Stomach (tissue), 9 donors: ENCODE data around the gene NFS1. TPM values are rescaled to one million over a fixed set of nuclear protein-coding genes. Genes with fewer than 3 reads are reported as not detected.
"Not testable (repeated sequence)": the region's sequence is repeated elsewhere in the genome, so short reads cannot be mapped to it uniquely, and the experiment has no call there.

Experiments
- DNase-seq, 2 donors: peaks; one replicate each; pipeline versions ENCODE4 v3.0.0 to v3.0.0-alpha.2; 2013 to 2019
- H3K27ac ChIP-seq, 5 donors: fragments of 200-600 bp in 4 of 5; sonication (generic) in 4 of 5; one replicate each; pipeline ENCODE4 v1.5.1; 2013 to 2019; ENCODE audit warnings: mild to moderate bottlenecking in 1 of 5, moderate library complexity in 1 of 5
- H3K27me3 ChIP-seq, 3 donors: fragments of 200-600 bp; sonication (generic); one replicate each; pipeline ENCODE4 v1.5.1; 2017 to 2019; ENCODE audit warnings: mixed run types in 1 of 3
- H3K36me3 ChIP-seq, 4 donors: fragments of 200-600 bp; sonication (generic); 1 replicate in 3 of 4; 2 replicates in 1 of 4; pipeline ENCODE4 v1.5.1; 2016 to 2019
- H3K4me1 ChIP-seq, 4 donors: fragments of 200-600 bp; sonication (generic); one replicate each; pipeline ENCODE4 v1.5.1; 2016 to 2019
- H3K4me3 ChIP-seq, 4 donors: fragments of 200-600 bp; sonication (generic) in 3 of 4; one replicate each; pipeline ENCODE4 v1.5.1; 2016 to 2019; ENCODE audit warnings: mild to moderate bottlenecking in 1 of 4
- H3K9me3 ChIP-seq, 4 donors: fragments of 200-600 bp; sonication (generic); one replicate each; pipeline ENCODE4 v1.5.1; 2016 to 2019
- CTCF ChIP-seq, 7 experiments: fragments of 450-650 bp in 4 of 7; fragments of 200-600 bp in 3 of 7; sonication (generic) in 3 of 7; IDR thresholded peaks; one replicate each; pipeline ENCODE4 v1.5.1; 2016 to 2019; ENCODE audit warnings: antibody characterized with exemption in 7 of 7, control low read depth in 2 of 7, mild to moderate bottlenecking in 1 of 7
- EP300 ChIP-seq: sonication (generic); formaldehyde crosslinking; IDR thresholded peaks from one replicate; pipeline ENCODE4 v1.6.1; 2017; ENCODE audit warnings: antibody characterized with exemption
- POLR2A ChIP-seq, 4 donors: fragments of 450-650 bp; IDR thresholded peaks; one replicate each; pipeline ENCODE4 v1.6.1; 2016; ENCODE audit warnings: antibody characterized with exemption in 4 of 4, control low read depth in 2 of 4, mild to moderate bottlenecking in 1 of 4, moderate library complexity in 1 of 4
- POLR2AphosphoS5 ChIP-seq, 3 donors: sonication (generic); formaldehyde crosslinking; IDR thresholded peaks; one replicate each; pipeline ENCODE4 v1.6.1; 2016; ENCODE audit warnings: antibody characterized with exemption in 3 of 3
- WGBS, 5 donors: extraction: QIAGEN DNeasy Blood & Tissue Kit in 3 of 5; methylation state at CpG; one replicate each; pipeline versions ENCODE4 v1.1.5 to v1.1.7; 2013 to 2018; 5-methylcytosine and 5-hydroxymethylcytosine counted together
- intact Hi-C: fragments of 100-400 bp; cut with DNase I; formaldehyde crosslinking; loops from one replicate; pipeline ENCODE4 v1.15.1; 2023; ENCODE audit warnings: low total_unique reads
- polyA plus RNA-seq, 3 donors: library from polyadenylated mRNA; stranded (reverse); fragments of 200-250 nt; gene quantifications; one replicate each; pipeline ENCODE4 v1.2.3, GENCODE V29; 2013
- total RNA-seq, 5 donors: library from RNA; depleted of rRNA; stranded (reverse); fragments of >200 nt; gene quantifications; one replicate each; pipeline versions ENCODE4 v1.1.0 to v1.2.3, GENCODE V29; 2014 to 2016
- donor health status: healthy with polysubstance abuse.
- donor health status: Bipolar disorder and iron deficiency.
- donor health status: healthy.

Gene NFS1
- total and polyA plus RNA-seq, 8 donors = 0.58 to 54.2 (median 24.7) TPM

- no peak for DNase-seq
- intact Hi-C loops = no loop called here
- peaks cover 10 to 89% (median 37%) of the 10 kb centered on the region in 4 donors for H3K4me1 ChIP-seq
- H3K27ac ChIP-seq = no peak overlapping the region
- H3K36me3 ChIP-seq = peaks cover 98 to 100% (median 100%) of the 10 kb centered on the region in 4 donors
- H3K9me3 ChIP-seq = no peaks in the 10 kb centered on the region
- no peaks in the 10 kb centered on the region for H3K27me3 ChIP-seq
- WGBS, 5 donors = 74 to 83% (median 76%) methylated on average over 13 of the region's 13 CpGs
- TF ChIP-seq POLR2AphosphoS5 (IDR thresholded peaks at IDR 0.05) (no peak), EP300 (no peak), POLR2A (IDR thresholded peaks at IDR 0.05) (no peak), CTCF (IDR thresholded peaks at IDR 0.05) (no peak)
- no peak overlapping the region for H3K4me3 ChIP-seq
Measured at GRCh38 chr20:35724321-35725230, 25.4 kb upstream of the NFS1 start.

GRCh38 chr20:35723652-35724320 is 24.6 kb upstream of the NFS1 start:
- H3K27ac ChIP-seq, DNase-seq, H3K4me3 ChIP-seq, H3K9me3 ChIP-seq, H3K27me3 ChIP-seq, intact Hi-C loops: not testable (repeated sequence)
- Histone ChIP-seq H3K4me1 (peaks cover 12 to 89% (median 38%) of the 10 kb centered on the region in 4 donors), H3K36me3 (peaks cover 98 to 100% (median 100%) of the 10 kb centered on the region in 4 donors)
- WGBS, 5 donors = 91 to 93% (median 92%) methylated on average over 12 of the region's 12 CpGs

- H3K9me3 ChIP-seq, H3K27me3 ChIP-seq, H3K27ac ChIP-seq, DNase-seq, H3K4me3 ChIP-seq, intact Hi-C loops: not testable (repeated sequence)
- Histone ChIP-seq H3K4me1 (peaks cover 12 to 90% (median 36%) of the 10 kb centered on the region in 4 donors), H3K36me3 (peaks cover 98 to 100% (median 100%) of the 10 kb centered on the region in 4 donors)
- 77 to 93% (median 91%) methylated on average over 4 of the region's 4 CpGs for WGBS, 5 donors
Measured at GRCh38 chr20:35723275-35723639, 24.1 kb upstream of the NFS1 start.

GRCh38 chr20:35721621-35722020 is 22.5 kb upstream of the NFS1 start:
- H3K27ac ChIP-seq = peak overlapping the region in 1 of 5 donors; percentile 27
- 32 to 52% (median 48%) methylated on average over 3 of the region's 3 CpGs for WGBS, 5 donors
- intact Hi-C loops = no loop called here

More at GRCh38 chr20:35721621-35722020, 22.5 kb upstream of the NFS1 start:
- no peak overlapping the region for H3K4me3 ChIP-seq
- no peaks in the 10 kb centered on the region for H3K9me3 ChIP-seq
- no peaks in the 10 kb centered on the region for H3K27me3 ChIP-seq
- H3K4me1 ChIP-seq = peaks cover 12 to 88% (median 39%) of the 10 kb centered on the region in 4 donors
- H3K36me3 ChIP-seq = peaks cover 96 to 100% (median 100%) of the 10 kb centered on the region in 4 donors
- TF ChIP-seq EP300 (no peak), POLR2A (IDR thresholded peaks at IDR 0.05) (no peak), POLR2AphosphoS5 (IDR thresholded peaks at IDR 0.05) (no peak), CTCF (IDR thresholded peaks at IDR 0.05) (no peak)
- DNase-seq = no peak
